UCSD-AML1 (cell line): Measurements from ENCODE around the gene TROAP.
"Not testable (repeated sequence)": the region's sequence is repeated elsewhere in the genome, so short reads cannot be mapped to it uniquely, and the experiment has no call there.

ENCODE experiments used
- DNase-seq: peaks from one replicate; lab custom pipeline; 2025; ENCODE audit not compliant: unreplicated experiment; lab: John Stamatoyannopoulos, UW

Gene TROAP

GRCh38 chr12:49327887-49328286 lies 4.8 kb downstream of the TROAP start:
- DNase-seq, result no peak

GRCh38 chr12:49328816-49329215 lies 5.8 kb downstream of the TROAP start:
- DNase-seq, result no peak

GRCh38 chr12:49330032-49330619 lies 7.1 kb downstream of the TROAP start:
- no peak for DNase-seq

GRCh38 chr12:49330631-49331379 lies 7.8 kb downstream of the TROAP start:
- DNase-seq, result no peak

- DNase-seq, result peak; percentile 27
Observed at GRCh38 chr12:49331380-49332222, 8.5 kb downstream of the TROAP start.

- no peak for DNase-seq
Observed at GRCh38 chr12:49332441-49332861, 9.4 kb downstream of the TROAP start.

- DNase-seq, result no peak
Observed at GRCh38 chr12:49332891-49333371, 9.9 kb downstream of the TROAP start.

- not testable (repeated sequence) for DNase-seq
Observed at GRCh38 chr12:49333778-49334177, 10.7 kb downstream of the TROAP start.

GRCh38 chr12:49334226-49334625 lies 11.2 kb downstream of the TROAP start:
- DNase-seq, result no peak

- DNase-seq, result no peak
Observed at GRCh38 chr12:49334681-49335080, 11.6 kb downstream of the TROAP start.

GRCh38 chr12:49335118-49335954 lies 12.3 kb downstream of the TROAP start:
- DNase-seq, result no peak

GRCh38 chr12:49335955-49336644 lies 13.0 kb downstream of the TROAP start:
- no peak for DNase-seq

GRCh38 chr12:49336645-49337584 lies 13.9 kb downstream of the TROAP start, which contains the start of gene C1QL4:
Gene C1QL4 (minus strand): TSS chr12:49337188. CDS start chr12:49336477, 711 bp downstream.
- peak; percentile 83 for DNase-seq

- no peak for DNase-seq
Observed at GRCh38 chr12:49338830-49339463, 15.9 kb downstream of the TROAP start.

GRCh38 chr12:49339464-49339861 lies 16.4 kb downstream of the TROAP start:
- DNase-seq, result no peak

GRCh38 chr12:49340095-49340870 lies 17.2 kb downstream of the TROAP start:
- DNase-seq, result no peak

- no peak for DNase-seq
Observed at GRCh38 chr12:49340971-49341776, 18.1 kb downstream of the TROAP start.
